Left colon (tissue), 2 donors: ENCODE results near the gene GLG1. TPM values are rescaled to one million over a fixed set of nuclear protein-coding genes. Genes with fewer than 3 reads are reported as not detected.
A peak's percentile ranks its signal among the peaks of the same experiment; 100 is the strongest.
"Not testable (repeated sequence)": the region's sequence is repeated elsewhere in the genome, so short reads cannot be mapped to it uniquely, and the experiment has no call there.

Source experiments
- ATAC-seq: fragments of 200-7000 bp; cut with Tn5 transposase; one replicate; pipeline ENCODE4 v1.9.1; 2020; ENCODE audit warnings: mild to moderate bottlenecking, moderate library complexity
- DNase-seq, 2 donors: peaks; one replicate each; pipeline ENCODE4 v3.0.0-alpha.2; 2020
- intact Hi-C, 2 donors: fragments of 100-400 bp; cut with DNase I in 1 of 2; cut with micrococcal nuclease in 1 of 2; formaldehyde crosslinking; loops; one replicate each; pipeline versions ENCODE4 v1.11.2 to v1.14.0; 2022; cut with DNase I, micrococcal nuclease
- long read RNA-seq: library from polyadenylated mRNA; unstranded; transcript quantifications from one replicate; pipeline ENCODE4 v2.0.0, GENCODE V29; 2021
- total RNA-seq, 2 donors: library from RNA; stranded (reverse); fragmentation: NEBNext Ultra II Directional; extraction: Animal tissue kit (Norgen Biotek cat#: 25700); gene quantifications; one replicate each; pipeline ENCODE4 v1.2.1, GENCODE V29; 2021
- donor health status: DM: no; HTN: no; CAD: no.
- donor health status: DM: yes; HTN: yes; CAD: no.

The GLG1 gene
- 10 to 100 TPM; 97.1 to 99.5 TPM for total RNA-seq
- long read RNA-seq, full-length matches to known transcripts: 45 of 102 reads
- long read RNA-seq, partial matches to known transcripts: 24 of 102 reads
- long read RNA-seq, other reads (novel, unspliced or antisense): 33 of 102 reads

- peak; percentile 90 to 97 for DNase-seq
- intact Hi-C loops: no loop called here
- ATAC-seq: peak; percentile 95
These were observed at the start of gene GLG1 for GRCh38 chr16:74606521-74607309. GLG1 (minus strand) TSS chr16:74607114; CDS start chr16:74607094, 20 bp downstream.

GRCh38 chr16:74654536-74655050, 47.7 kb upstream of the GLG1 start:
- intact Hi-C loops: no loop called here
- no peak for DNase-seq
- no peak for ATAC-seq

- ATAC-seq, DNase-seq, intact Hi-C loops: not testable (repeated sequence)
These were observed 46.0 kb upstream of the GLG1 start for GRCh38 chr16:74652883-74653282.

DNA sequence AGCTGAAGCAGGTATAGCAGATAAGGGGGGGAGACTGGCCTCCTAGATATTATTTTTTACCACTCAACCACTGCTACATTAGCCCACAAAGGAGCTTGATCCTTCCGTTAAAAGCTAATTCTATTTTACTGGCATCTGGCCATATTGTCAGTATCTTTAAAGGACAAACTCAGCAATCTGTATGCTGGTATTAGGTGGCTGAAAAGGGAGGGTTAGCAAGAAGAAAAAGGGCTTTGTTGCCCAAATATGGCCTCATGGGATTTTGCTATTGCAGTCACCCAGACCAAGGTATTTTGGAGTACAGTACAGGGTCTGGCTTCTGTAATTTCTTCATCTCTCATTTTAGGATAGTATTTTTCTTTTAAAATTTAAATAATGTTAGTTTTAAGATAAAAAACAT, 45.3 kb upstream of the GLG1 start:
- intact Hi-C loops: no loop called here
- DNase-seq (no peak), ATAC-seq (no peak)

DNA sequence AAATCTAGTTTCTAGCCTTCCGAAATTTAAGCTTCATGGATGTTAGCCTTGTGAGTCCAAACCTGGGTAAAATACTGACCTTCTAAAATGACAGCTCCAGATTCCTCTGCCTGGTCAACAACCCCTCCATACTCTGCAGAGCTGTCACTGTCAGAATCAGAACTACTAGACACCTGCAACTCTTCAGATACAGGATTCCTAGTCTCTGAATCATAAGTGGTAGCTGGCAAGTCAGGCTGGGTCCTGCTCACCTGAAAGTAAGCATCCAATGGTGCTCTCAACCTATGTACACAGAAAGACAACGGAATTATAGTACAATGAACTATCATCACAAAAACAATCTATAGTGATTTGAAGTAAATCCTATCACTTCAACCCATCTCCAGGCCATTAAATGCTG, 44.9 kb upstream of the GLG1 start:
- intact Hi-C loops: no loop called here
- DNase-seq (no peak), ATAC-seq (no peak)

GRCh38 chr16:74650966-74651567, 44.2 kb upstream of the GLG1 start:
- intact Hi-C loops: no loop called here
- DNase-seq (no peak), ATAC-seq (no peak)

- DNase-seq: no peak
- intact Hi-C loops: no loop called here
- no peak for ATAC-seq
These were observed 43.1 kb upstream of the GLG1 start for GRCh38 chr16:74649839-74650504.

DNA sequence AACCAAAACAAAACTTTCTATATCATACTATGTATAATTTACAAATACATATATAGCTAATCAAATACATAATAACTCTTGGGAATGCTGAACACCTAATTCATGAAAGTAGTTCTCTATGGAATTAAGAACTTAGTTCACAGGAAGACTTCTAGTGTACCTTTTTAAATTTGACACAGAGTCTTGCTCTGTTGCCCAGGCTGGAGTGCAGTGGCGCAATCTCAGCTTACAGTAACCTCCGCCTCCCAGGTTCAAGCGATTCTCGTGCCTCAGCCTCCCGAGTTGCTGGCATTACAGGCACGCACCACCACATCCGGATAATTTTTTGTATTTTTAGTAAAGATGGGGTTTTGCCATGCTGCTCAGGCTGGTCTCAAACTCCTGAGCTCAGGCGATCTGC, 35.1 kb upstream of the GLG1 start:
- no peak for DNase-seq
- intact Hi-C loops: no loop called here
- ATAC-seq: no peak

GRCh38 chr16:74637742-74638453, 31.0 kb upstream of the GLG1 start:
- intact Hi-C loops: no loop called here
- DNase-seq (no peak), ATAC-seq (no peak)

- no peak for DNase-seq
- no peak for ATAC-seq
- intact Hi-C loops: no loop called here
These were observed 28.4 kb upstream of the GLG1 start for GRCh38 chr16:74635303-74635702.

GRCh38 chr16:74633686-74634085, 26.8 kb upstream of the GLG1 start:
- intact Hi-C loops: no loop called here
- no peak for ATAC-seq
- DNase-seq: no peak

DNA sequence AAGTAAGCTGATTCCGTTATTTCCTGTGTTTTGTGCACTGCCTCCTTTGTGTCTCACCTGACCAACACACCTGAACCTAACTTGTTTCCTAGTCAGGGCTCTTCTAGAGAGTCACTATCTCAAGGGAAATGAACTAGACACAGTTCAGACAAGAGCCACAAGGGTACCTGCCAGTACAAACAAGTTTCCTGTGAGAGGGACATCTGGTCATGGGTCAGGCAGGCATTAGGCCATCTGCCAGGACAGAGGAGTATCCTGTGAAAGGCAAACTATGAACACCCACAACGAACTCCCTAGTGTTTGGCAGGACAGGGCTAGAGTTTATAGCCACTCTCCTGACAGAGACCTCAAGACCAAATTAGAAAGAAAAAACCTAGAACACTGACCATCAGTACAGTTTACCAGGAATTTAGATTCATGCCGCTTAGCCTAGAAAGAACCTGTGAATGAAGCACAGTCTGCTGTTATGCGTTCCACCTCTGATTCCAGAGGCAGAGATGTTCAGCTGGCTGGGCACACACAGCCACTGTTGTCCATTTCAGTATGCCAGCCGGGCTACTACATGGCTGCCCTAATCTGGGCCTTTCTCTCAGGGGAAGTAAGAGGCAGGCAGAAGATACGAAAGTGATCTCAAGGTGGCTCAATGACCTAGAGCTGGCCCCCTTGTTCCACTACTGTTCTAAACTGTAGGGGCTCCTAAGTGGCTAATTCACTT, 20.7 kb upstream of the GLG1 start:
- intact Hi-C loops: loop anchor here in 1 of 2 donors (10.0 kb wide), 1 partner anchor 173 kb away; no protein-coding TSS in a partner anchor
- DNase-seq: no peak
- ATAC-seq: no peak

- intact Hi-C loops: loop anchor here in 1 of 2 donors (10.0 kb wide), 1 partner anchor 172 kb away; no protein-coding TSS in a partner anchor
These were observed 20.0 kb upstream of the GLG1 start for GRCh38 chr16:74626741-74627416.

DNA sequence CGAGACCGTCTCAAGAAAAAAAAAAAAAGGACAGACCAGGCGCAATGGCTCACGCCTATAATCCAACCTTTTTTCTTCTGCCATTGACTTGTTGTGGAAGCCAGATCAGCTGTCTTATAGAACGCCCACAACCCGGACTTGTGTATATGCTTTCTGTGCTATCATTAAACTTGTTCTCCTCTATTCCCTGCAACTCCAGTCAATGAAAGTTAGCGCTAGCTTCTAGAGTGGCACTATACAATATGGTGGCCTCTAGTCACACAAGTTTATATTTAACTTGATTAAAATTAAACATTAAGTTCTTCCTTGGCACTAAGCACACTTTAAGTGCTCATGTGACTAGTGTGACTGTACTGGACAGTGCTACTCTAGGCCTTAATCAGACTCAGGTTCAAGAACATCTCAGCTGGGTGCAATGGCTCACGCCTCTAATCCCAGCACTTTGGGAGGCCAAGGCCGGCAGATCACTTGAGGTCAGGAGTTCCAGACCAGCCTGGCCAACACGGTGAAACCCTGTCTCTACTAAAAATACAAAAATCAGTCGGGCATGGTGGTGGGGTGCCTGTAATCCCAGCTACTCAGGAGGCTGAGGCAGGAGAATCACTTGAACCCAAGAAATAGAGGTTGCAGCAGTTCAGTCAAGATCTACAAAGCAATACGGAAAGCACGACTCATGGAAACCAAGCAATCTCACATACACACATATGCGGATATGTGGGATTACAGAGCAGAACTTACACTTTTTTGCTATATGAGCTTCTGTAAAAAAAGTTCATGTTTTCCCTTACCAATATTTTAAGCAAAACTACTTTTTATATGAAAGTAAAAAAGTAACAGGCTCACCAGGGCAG, 18.8 kb upstream of the GLG1 start:
- intact Hi-C loops: loop anchor here in 1 of 2 donors (10.0 kb wide), 1 partner anchor 171 kb away; no protein-coding TSS in a partner anchor
- no peak for DNase-seq
- no peak for ATAC-seq

More at GRCh38 chr16:74626741-74627416, 20.0 kb upstream of the GLG1 start:
- ATAC-seq (no peak), DNase-seq (no peak)

DNA sequence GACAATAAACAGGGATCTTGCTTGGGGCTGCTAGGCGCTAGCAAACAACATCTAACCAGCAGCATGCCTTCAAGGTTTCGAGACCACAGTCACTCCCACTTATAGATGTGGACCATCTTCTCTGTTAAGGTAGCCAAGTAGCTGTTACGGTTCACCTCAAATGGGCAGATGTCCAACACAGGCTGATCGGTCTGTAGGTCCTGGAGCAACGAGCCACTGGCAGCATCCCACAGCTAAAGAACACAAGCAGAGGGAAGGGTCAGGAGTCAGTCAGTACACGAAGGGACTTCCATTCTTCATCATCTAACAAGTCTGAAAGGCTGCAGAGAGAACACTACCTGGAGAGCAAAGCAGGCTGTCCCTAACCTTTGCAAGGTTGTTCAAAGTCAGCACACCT, 16.9 kb upstream of the GLG1 start:
- ATAC-seq (no peak), DNase-seq (no peak)
- intact Hi-C loops: loop anchor here in 1 of 2 donors (10.0 kb wide), 1 partner anchor 169 kb away; no protein-coding TSS in a partner anchor

GRCh38 chr16:74623214-74623838, 16.4 kb upstream of the GLG1 start:
- ATAC-seq (peak; percentile 87), DNase-seq (no peak)
- intact Hi-C loops: loop anchor here in 1 of 2 donors (10.0 kb wide), 1 partner anchor 169 kb away; no protein-coding TSS in a partner anchor
